NCI-H82 (cell line): ENCODE measurements around the gene INTS13.
"Not testable (repeated sequence)": the region's sequence is repeated elsewhere in the genome, so short reads cannot be mapped to it uniquely, and the experiment has no call there.

Experiments
- DNase-seq: peaks from one replicate; lab custom pipeline; 2025; lab: John Stamatoyannopoulos, UW

INTS13 gene, protein sequence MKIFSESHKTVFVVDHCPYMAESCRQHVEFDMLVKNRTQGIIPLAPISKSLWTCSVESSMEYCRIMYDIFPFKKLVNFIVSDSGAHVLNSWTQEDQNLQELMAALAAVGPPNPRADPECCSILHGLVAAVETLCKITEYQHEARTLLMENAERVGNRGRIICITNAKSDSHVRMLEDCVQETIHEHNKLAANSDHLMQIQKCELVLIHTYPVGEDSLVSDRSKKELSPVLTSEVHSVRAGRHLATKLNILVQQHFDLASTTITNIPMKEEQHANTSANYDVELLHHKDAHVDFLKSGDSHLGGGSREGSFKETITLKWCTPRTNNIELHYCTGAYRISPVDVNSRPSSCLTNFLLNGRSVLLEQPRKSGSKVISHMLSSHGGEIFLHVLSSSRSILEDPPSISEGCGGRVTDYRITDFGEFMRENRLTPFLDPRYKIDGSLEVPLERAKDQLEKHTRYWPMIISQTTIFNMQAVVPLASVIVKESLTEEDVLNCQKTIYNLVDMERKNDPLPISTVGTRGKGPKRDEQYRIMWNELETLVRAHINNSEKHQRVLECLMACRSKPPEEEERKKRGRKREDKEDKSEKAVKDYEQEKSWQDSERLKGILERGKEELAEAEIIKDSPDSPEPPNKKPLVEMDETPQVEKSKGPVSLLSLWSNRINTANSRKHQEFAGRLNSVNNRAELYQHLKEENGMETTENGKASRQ

DNA sequence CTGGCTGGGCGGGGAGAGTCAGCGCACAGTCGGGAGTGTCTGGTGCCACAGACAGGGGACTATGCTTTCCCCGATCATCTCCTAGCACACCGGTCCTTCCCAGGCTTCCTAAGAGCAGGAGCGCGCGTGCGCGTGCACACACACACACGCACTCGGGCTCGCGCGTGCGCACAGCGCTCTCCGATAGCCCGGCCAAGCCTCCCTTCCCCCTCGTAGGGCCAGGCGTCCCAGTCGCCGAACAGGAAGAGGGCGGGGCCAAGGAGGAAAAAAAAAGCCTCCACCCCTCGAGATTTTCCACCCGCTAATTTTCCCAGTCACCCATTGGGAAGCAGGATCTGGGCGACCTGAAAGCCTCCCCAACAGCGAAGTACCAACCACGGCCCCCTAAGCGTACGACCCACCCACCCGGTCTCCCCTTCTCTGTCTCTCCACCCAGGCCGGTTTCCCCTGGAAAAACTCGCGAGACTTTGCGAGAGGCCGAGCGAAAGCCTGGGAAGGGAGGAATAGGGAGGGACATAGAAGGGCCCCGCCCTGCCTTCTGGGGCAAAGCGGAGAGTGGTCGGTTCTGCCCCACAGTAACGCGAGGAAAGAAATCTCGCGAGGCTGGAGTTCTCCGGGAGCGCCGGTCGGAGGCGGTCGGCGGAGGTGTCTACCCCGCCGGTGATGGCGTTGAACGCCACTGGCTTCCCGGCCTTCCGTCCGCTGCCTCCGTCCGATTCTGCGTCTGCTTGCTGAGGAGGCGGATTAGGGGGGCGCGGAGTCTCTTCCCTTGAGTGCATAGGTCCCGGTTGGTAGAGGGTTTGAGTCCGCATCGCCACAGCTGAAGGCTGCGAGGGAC is at the start of gene INTS13, which contains the start of gene FGFR1OP2:
INTS13 (minus strand) TSS at position 119 of the 838 bp plus-strand sequence. CDS start 1,178 bp downstream, outside the sequence.
FGFR1OP2 (plus strand) TSS at position 608 of the 838 bp plus-strand sequence. CDS start 15,689 bp downstream, outside the sequence.
- peak; percentile 100 for DNase-seq

DNA sequence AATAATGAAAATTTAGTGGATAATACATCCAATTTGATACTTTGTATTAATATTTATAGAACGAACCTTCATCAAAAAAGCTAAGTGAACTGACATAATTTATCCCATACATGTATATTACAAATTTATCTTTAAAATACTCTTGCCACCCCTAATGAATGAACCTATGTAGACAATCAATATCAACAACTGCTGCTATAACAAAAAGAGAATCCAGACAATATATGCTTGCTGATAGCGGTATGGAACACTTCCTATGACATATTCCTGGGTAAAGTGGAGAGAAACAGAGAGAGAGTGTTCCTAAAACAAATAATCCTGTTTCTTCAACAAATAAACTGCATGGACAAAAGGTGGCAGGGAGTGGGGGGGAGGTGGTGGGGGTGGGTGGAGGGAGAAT is 45.1 kb upstream of the INTS13 start:
- no peak for DNase-seq

DNA sequence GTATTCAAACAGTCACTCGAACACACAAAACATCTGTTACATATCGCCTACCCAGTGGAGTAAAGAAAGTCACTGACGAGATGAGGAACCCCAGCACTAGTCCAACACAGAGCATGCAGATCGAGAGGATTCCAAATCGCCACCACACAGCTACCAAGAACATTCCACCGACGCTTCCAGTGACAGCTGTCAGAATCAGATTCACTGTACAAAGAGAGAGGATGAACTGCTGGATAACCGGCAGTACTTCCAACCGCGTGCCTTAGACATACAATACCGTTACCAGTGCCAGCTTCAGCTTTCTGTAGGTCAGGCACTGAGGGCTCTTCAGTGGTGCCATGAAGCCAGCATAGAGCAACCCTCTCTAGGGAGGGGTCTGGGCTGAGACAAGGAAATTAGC is 42.0 kb upstream of the INTS13 start:
- DNase-seq: peak; percentile 94

DNA sequence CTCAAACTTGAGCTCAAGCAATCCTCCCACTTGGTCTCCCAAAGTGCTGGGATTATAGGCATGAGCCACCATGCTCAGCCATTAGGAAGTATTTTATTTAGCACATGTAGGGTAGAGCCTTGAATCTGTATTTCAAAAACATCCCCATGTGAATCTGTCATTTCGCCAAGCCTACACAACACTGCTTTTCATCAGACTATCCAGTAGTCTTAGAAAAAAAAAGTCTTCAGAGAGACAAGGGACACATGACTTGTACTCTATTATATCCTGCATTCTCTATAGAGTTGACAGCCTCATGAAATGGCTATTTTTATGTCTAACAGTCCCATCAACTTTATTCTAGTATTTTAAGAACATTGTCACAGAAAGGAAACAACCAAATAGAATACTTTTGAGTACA is 41.0 kb upstream of the INTS13 start:
- no peak for DNase-seq

DNA sequence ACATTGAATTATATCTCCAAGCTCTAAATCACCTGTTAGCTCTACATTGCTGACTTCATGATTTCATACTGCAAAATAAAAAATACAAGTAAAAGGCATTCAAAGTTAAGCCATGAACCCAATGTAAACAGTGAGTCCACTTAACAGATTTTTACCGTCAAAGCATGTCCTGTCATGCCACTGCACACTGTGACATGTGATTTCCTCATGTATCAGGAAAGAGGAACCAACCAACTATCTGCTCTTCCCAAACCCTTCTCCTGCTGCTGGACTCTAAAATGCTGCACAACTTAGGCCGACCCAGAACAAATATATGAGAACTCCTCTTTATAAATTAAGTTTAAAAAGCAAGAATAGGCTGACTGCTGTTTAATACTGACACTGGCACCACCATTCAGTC is 38.9 kb upstream of the INTS13 start:
- DNase-seq: no peak

DNA sequence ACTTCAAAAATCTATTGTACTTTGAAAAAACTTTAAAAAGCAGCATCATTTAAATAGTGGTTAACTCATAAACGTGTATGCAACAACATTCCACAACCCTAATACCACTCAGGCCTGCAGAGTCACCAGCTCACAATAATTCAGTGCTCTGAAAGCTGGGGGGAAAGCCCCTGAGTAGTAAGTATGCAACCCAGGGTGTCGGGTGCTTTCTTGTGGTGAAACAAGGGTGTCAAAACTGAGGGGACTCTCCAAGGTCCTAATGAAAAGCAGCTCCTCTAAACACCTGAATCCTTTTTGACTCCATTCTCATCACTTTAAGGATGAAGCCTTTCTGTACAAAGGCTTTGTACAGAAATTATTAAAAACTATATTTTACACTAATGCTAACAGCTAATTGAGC is 34.2 kb upstream of the INTS13 start:
- DNase-seq: no peak

DNA sequence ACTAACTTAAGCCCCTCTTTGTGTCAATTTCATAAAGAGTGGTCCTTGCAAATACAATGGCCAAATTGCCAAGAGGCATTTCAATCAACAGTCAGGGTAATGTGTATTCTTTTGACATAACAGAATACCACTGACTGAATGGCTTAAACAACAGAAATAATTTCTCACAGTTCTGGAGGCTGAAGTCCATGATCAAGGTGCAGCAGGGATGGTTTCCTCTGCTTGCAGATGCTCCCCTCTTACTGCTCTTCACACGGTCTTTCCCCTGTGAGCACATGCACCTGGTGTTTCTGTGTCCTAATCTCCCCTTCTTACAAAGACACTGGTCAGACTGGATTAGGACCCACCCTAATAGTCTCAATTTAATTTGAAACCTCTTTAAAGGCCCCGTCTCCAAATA is 32.4 kb upstream of the INTS13 start:
- DNase-seq: peak; percentile 45

DNA sequence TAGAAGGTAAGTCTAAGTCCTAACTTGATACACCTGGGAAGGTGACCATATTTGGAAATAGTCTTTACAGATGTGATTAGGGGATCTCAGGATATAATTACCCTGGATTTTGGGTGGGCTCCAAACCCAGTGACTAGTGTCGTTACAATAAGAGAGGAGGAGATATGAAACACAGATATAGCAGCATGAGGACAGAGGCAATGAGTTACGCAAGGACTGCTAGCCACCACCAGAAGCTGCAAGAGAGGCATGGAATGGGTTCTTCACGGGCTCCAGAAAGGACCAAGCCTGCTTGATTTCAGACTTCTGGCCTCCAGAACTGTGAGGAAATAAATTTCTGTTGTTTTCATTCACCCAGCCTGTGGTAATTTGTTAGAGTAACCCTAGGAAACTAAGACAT is 29.1 kb upstream of the INTS13 start:
- DNase-seq: no peak

DNA sequence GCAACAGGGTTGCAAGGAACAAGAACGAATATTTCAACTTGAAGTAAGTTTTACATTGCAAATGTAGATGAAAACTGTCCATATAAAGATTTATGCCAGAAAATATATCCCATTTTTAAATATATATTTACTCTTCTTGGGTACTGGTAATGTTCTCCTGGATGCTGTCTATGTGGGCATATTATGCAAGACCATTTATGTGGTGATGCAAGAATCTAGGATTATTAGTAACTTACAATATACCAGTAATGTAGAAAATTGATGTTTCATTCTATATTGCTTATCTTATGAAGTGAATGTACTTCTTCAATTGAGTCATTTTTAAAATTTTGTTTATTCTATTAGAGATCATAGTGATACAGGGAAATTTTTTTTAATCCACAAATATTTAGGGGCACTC is 25.6 kb upstream of the INTS13 start:
- DNase-seq: no peak

DNA sequence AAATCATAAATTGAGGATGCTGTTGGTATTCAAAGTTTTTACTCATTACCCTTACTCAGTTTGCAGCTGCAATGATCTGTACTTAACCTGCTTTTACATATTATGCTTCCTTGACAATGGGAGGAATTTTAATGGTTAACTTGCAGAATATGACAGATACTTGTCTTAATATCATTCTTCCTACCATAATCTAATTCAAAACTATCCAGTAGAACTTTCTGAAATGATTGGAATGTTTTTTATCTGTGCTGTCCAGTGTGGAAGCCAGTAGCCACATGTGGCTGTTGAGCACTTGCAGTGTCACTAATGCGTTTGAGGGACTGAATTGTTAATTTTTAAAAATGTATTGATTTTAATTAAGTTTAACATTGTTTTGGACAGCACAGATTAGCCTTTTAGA is 24.0 kb upstream of the INTS13 start:
- no peak for DNase-seq

DNA sequence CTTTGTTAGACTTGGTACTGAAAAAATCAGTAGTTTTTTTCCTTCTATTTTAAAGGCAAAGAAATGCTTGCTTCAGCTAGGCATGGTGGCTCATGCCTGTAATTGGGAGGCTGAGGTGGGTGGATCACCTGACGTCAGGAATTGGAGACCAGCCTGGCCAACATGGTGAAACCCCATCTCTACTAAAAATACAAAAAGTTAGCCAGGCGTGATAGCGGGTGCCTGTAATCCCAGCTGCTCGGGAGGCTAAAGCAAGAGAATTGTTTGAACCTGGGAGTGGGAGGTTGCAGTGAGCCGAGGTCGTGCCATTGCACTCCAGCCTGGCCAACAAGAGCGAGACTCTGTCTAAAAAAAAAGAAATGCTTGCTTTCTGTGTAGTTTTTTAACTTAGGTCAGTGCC is 23.6 kb upstream of the INTS13 start:
- not testable (repeated sequence) for DNase-seq

DNA sequence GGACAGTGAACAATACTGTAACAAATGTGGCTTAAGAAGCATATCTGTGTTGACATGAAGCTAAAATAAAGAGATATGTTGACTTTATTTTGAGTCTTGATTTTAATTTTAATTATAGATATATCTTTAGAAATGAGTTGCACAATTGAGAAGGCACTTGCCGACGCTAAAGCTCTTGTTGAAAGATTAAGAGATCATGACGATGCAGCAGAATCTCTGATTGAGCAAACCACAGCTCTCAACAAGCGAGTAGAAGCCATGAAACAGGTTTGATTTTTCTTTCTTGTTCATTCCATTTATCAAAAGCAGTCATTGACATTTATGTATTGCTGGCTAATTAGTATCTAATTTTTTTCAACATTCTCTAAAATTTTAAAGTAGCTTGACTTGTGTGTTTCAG is 16.2 kb upstream of the INTS13 start:
- DNase-seq: peak; percentile 25

DNA sequence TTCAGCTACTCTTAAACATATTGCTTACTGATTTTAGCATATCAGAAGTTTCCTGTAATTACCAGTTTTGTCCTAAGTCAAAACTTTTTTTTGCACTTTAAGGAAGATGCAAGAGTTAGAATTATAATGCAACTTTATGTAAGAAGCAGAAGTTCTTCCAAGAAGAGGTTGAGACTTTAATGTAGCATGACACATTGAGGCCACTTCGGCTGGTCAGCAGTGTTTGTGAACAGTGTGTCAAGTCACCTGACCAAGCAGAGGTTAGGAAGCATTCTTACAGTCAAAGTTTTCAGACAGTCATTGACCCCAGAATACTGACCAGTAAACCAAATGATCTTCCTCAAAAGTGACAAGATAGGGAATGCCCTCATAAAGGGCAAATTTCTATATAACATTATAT is 15.7 kb upstream of the INTS13 start:
- no peak for DNase-seq

DNA sequence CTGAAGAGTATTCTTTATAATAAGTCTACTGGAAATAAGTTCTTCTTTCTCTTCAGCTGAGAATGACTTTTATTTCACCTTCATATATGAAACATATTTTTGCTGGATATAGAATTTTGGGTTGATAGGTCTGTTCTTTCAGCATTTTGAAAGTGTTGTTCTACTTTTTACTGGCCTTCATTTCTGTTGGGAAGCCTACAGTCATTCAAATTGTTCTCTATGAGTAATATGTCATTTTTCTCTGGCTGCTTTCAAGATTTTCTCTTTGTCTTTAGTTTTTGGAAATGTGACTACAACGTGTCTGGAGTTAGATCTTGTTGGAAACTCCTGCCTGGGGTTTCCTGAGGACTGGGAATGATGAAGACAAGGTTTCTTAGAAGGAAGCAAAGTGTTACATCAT is 10.5 kb upstream of the INTS13 start:
- DNase-seq: no peak

DNA sequence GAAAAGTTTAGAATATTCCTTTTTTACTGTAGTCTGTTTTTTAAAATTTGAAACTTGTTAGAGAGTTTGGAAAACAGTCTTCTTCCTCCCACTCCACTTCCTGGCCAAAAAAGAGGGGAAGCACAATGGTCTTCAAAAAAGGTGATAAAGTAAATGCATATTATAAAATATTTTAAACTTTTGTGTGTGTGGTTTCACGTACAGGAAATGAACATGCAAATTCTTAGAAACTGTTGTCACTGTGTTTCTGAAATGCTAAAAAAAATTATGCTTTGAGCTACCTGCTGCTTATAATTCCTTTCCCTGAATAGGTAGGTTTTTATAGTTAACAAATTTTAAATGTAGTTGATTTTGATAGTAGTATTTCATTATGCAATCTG is 3.4 kb upstream of the INTS13 start:
- no peak for DNase-seq

DNA sequence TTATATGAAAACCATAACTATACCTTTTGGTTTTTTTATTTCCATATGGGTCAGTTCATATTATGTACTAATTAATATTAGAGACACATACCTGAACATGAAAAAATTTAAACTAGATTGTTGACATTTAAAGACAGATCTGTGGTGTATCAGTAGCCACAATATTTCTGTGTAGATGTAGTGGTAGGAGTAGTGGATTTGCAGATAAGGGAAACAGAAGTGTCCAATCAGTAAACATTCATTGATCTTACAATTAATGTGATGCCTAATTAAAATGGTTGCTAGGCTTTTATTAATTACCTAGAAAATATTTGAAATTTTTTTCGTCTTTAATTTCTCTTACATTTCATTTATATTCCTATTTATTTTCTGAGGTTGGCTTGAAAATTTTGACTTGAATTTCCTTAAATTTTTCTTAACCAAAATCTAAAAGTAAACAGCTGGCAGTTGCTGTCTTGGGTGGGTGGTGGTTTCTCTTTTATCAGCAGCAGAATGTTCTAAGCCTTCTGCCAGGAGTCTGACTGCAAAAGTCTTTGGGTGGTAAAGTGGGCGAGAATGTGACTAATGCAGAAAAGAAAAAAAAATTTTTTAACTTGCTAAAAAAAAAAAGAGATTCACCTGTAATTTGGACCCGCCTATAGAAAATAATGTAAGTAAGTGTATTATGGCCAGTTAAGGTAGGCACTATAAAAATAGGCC is 2.9 kb upstream of the INTS13 start:
- DNase-seq: no peak

DNA sequence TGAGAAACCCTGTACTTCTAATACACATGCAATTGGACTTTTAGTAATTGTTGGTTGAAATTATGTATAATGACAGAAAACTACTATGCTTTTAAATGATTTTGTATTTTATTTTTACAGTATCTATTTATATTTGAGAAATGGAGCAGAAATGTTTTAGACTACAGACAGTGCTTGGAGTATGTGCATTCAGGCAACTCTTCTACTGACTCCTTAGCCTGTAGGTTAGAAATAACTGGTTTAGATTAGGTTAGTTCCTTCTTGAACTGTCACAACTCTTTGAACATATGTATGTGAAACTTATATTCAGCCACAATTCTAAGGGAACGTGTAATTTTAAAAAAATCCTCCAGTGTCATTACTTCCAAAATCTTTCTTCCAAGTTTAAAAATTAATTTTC is 2.2 kb upstream of the INTS13 start:
- no peak for DNase-seq

DNA sequence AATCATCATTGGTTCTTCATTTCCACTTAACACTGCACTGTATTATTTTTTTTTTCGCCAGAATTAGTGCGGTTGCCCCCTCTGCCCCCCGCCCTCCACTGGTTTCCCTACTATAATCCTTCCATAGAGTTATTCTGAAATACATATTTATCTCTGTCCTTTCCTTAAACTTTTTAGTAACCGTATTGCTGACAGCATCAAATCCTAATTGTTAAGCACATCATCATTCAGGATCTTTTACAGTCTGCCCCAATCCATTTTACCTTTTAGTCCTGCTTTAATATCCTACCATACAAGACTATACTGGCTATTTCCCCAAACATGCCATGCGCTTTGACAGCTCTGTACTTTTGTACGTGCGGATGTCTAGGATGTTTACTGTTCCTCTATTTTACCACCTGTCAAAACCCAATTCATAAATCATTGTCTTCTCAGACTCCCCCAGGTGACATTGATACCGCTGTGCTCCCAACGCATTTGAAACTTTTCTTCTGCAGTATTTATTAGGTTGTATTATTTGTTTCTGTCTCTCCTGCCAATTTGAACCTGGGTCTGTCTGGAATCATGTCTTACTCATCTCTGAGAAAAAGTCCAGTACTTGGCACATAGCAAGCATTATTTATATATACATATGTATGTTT is 1.5 kb upstream of the INTS13 start:
- peak; percentile 19 for DNase-seq

DNA sequence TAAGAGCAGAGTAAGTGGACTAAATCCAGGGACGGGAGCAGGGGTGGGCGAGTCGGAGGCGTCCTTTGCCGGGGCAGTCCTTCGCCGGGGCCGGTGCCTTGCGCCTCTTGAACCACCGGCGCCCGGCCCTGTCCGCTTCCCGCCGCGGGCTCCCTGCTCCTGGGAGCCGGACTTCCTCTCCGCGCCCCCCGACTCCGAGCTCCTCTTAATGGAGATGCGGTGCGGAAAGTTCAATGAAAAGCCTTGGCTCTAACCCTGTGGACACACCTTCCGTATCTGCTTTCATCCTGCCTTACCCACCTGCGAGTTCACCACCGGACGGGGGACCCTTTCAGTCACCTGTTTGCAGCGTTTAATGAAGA is 901 bp upstream of the INTS13 start:
- no peak for DNase-seq

DNA sequence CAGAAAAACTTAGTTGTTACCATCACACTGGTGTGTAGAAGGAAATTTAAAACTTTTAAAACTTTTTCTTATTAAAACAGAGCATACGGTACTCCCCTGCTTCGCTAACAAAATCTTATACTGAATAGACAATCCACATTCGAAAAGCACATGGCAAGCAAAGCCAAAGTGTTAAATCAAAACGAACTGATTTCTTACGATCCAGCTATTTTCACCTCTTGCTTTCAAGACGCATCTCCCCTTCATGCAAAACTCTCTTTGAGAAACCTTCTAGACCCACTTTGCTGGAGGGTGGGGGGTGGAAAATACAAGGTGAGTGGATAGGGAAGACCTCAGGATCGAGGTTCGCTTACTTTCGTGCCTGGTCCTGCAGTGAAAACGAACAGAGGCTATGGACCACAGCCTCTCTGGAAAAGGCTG is 328 bp downstream of the INTS13 start:
- no peak for DNase-seq
